H1 (cell line): ENCODE measurements around the gene ADO. TPM values are rescaled to one million over a fixed set of nuclear protein-coding genes. Genes with fewer than 3 reads are reported as not detected.

Experiments used
- JUND ChIP-seq: IDR thresholded peaks from 2 replicates; pipeline ENCODE4 v1.6.1; 2011; ENCODE audit warnings: mild to moderate bottlenecking, improper control_type of control experiment, low read length
- RBBP5 ChIP-seq: IDR thresholded peaks from 2 replicates; pipeline ENCODE4 v1.7.1; 2012; ENCODE audit warnings: low read depth, mild to moderate bottlenecking, inconsistent platforms, low read length, moderate library complexity, borderline replicate concordance
- SAP30 ChIP-seq: fragments of 300-600 bp; sonication (generic); IDR thresholded peaks from 2 replicates; pipeline ENCODE4 v1.7.1; 2012; ENCODE audit warnings: low read length, moderate library complexity, mild to moderate bottlenecking, inconsistent platforms; ENCODE audit not compliant: insufficient read depth, insufficient replicate concordance
- SP2 ChIP-seq: IDR thresholded peaks from 2 replicates; pipeline ENCODE4 v1.6.1; 2012; ENCODE audit warnings: mild to moderate bottlenecking, low read length, inconsistent platforms
- SUZ12 ChIP-seq: fragments of 200-600 bp; sonication (generic); IDR thresholded peaks from 2 replicates; pipeline ENCODE4 v1.6.1; 2012; ENCODE audit warnings: mild to moderate bottlenecking, inconsistent platforms, low read length, moderate library complexity, mixed read lengths
- TEAD4 ChIP-seq: IDR thresholded peaks from 2 replicates; pipeline ENCODE4 v1.6.1; 2012; ENCODE audit warnings: low read depth, low read length, inconsistent platforms, mixed read lengths
- polyA plus RNA-seq, 7 experiments: library from polyadenylated mRNA; depleted of rRNA in 3 of 7; stranded (reverse) in 5 of 7; unstranded in 2 of 7; fragments of >200 nt in 5 of 7; fragments of 200-250 nt in 2 of 7; gene quantifications; 1 replicate in 5 of 7; 2 replicates in 1 of 7; 4 replicates in 1 of 7; pipeline versions ENCODE4 v1.2.1 to v1.2.3, GENCODE V29; 2011 to 2013; ENCODE audit warnings: missing spikeins in 2 of 7, mixed read lengths in 2 of 7
- total RNA-seq: library from RNA; stranded (reverse); fragmentation: NEBNext Ultra II Directional; extraction: Animal tissue kit (Norgen Biotek cat#: 25700); gene quantifications from 2 replicates; pipeline ENCODE4 v1.2.1, GENCODE V29; 2021

The ADO gene
- total and polyA plus RNA-seq, 2 of the 8 experiments (the other 6 are each of a cell fraction or from before 2014, with no cell fraction given): 18.7 to 27.9 TPM

GRCh38 chr10:62801871-62802270 lies 2.6 kb upstream of the ADO start (continued):
- TF ChIP-seq SP2 (no peak), TEAD4 (no peak), RBBP5 (no peak), SAP30 (no peak), SUZ12 (no peak), JUND (no peak)
